ENCODE measurements around the gene IL22RA2. TPM values are rescaled to one million over a fixed set of nuclear protein-coding genes. Genes with fewer than 3 reads are reported as not detected.

IL22RA2 gene
- total and polyA plus RNA-seq, 9 of the 15 experiments (the other 6 are each of a cell fraction or from before 2014, with no cell fraction given) = 0.03 TPM; not detected in 8

- no peak for TF ChIP-seq CHD7 (IDR thresholded peaks at IDR 0.05; ENCODE audit: low read depth, low read length)
- no peak for TF ChIP-seq TAF15 (IDR thresholded peaks at IDR 0.05; ENCODE audit: low read depth, low read length)
- no peak for TF ChIP-seq ZNF134 (CRISPR knock-in tag; conservative IDR thresholded peaks at IDR 0.05)
- TF ChIP-seq ZBTB40 (IDR thresholded peaks at IDR 0.05) = no peak
- TF ChIP-seq ZBTB40 (CRISPR knock-in tag; IDR thresholded peaks at IDR 0.05) = no peak
- no peak for TF ChIP-seq RBBP5 (IDR thresholded peaks at IDR 0.05; ENCODE audit: borderline replicate concordance, insufficient read depth, low read length, poor library complexity, severe bottlenecking)
- no peak for TF ChIP-seq TAF1 (IDR thresholded peaks at IDR 0.05; ENCODE audit: control insufficient read depth, extremely low read depth, insufficient read depth, low read length, severe bottlenecking)
These were observed 76.4 kb downstream of the IL22RA2 start (continued) for GRCh38 chr6:137097057-137097456.

All from K562 (cell line).